HepG2 (cell line): ENCODE results near the gene RBM19. TPM values are rescaled to one million over a fixed set of nuclear protein-coding genes. Genes with fewer than 3 reads are reported as not detected.

Experiments
- ATAC-seq: fragments of 200-7000 bp; cut with Tn5 transposase; 3 replicates; pipeline ENCODE4 v1.9.1; 2020; ENCODE audit warnings: mild to moderate bottlenecking, moderate library complexity
- BruUV-seq: library from RNA; stranded (reverse); fragments of 400-500 nt; replicated peaks from 2 replicates; lab custom pipeline; 2021; lab: Mats Ljungman, UMichigan
- CTCF ChIA-PET: fragments of 300-600 bp; formaldehyde crosslinking; extraction: SDS; loops from one replicate; lab custom pipeline; 2021; ENCODE audit warnings: low total read pairs, inconsistent platforms, low intra/inter-chr PET ratio; lab: Yijun Ruan, JAX
- POLR2A ChIA-PET: fragments of 350-600 bp; sonication (Branson Sonifier 250); formaldehyde crosslinking; loops from one replicate; lab custom pipeline; 2020; ENCODE audit warnings: antibody characterized with exemption, inconsistent platforms; lab: Yijun Ruan, JAX
- DNase-seq: peaks from one replicate; pipeline ENCODE4 v3.0.0-alpha.2; 2015; ENCODE audit warnings: low spot score
- FAIRE-seq: peaks from 3 replicates; lab custom pipeline; 2011; peaks lifted over from hg19 to GRCh38; lab: Jason Lieb, UNC
- H2AFZ ChIP-seq: one replicate; pipeline ENCODE4 v1.6.1; 2011; ENCODE audit warnings: low read length, inconsistent platforms
- H3K27ac ChIP-seq: fragments of 300-600 bp; 3 replicates; pipeline ENCODE4 v1.8.0; 2011; ENCODE audit warnings: mixed run types, mild to moderate bottlenecking, mixed read lengths, low read length, inconsistent platforms; ENCODE audit not compliant: insufficient read depth; ENCODE audit errors: extremely low read length
- H3K27me3 ChIP-seq, 2 experiments: fragments of 200-600 bp in 1 of 2; 2 replicates in 1 of 2; 3 replicates in 1 of 2; pipeline versions ENCODE4 v1.6.0 to v1.8.0; 2011; ENCODE audit warnings: low read length in 2 of 2, mild to moderate bottlenecking in 2 of 2, moderate library complexity in 2 of 2, inconsistent platforms in 1 of 2; ENCODE audit not compliant: insufficient read depth in 2 of 2, control insufficient read depth in 1 of 2
- H3K36me3 ChIP-seq, 2 experiments: fragments of 200-600 bp in 1 of 2; replicated peaks in 1 of 2; 2 replicates in 1 of 2; 3 replicates in 1 of 2; pipeline versions ENCODE4 v1.5.1 to v1.8.0; 2011; ENCODE audit warnings: low read length in 2 of 2, inconsistent platforms in 1 of 2; ENCODE audit not compliant: insufficient read depth in 2 of 2, control insufficient read depth in 1 of 2
- H3K4me1 ChIP-seq: 2 replicates; pipeline ENCODE4 v1.5.1; 2012; ENCODE audit warnings: low read length, inconsistent platforms; ENCODE audit not compliant: insufficient read depth
- H3K4me2 ChIP-seq: 2 replicates; pipeline ENCODE4 v1.6.0; 2011; ENCODE audit warnings: low read depth, low read length, inconsistent platforms
- H3K4me3 ChIP-seq, 3 experiments: fragments of 200-600 bp in 1 of 3; sonication (generic), shearing (Covaris generic) in 1 of 3; replicated peaks in 1 of 3; 2 replicates each; pipeline ENCODE4 v1.5.1; 2011 to 2016; ENCODE audit warnings: low read length in 3 of 3, inconsistent platforms in 2 of 3, low read depth in 2 of 3, mild to moderate bottlenecking in 2 of 3, control low read depth in 1 of 3, mixed read lengths in 1 of 3; ENCODE audit not compliant: insufficient read depth in 1 of 3
- H3K79me2 ChIP-seq: one replicate; pipeline ENCODE4 v1.6.1; 2011; ENCODE audit warnings: low read length, inconsistent platforms; ENCODE audit not compliant: insufficient read depth
- H3K9ac ChIP-seq: 2 replicates; pipeline ENCODE4 v1.6.0; 2011; ENCODE audit warnings: mild to moderate bottlenecking, low read depth, low read length, inconsistent platforms; ENCODE audit not compliant: insufficient read depth
- H3K9me3 ChIP-seq: 2 replicates; pipeline ENCODE4 v1.5.1; 2012; ENCODE audit warnings: mild to moderate bottlenecking, low read length
- H4K20me1 ChIP-seq: 2 replicates; pipeline ENCODE4 v1.6.0; 2011; ENCODE audit warnings: inconsistent platforms, mild to moderate bottlenecking, low read length, moderate library complexity; ENCODE audit not compliant: insufficient read depth
- ASH2L ChIP-seq: fragments of 300-600, 200-600 bp; sonication (generic); IDR thresholded peaks from 2 replicates; pipeline ENCODE4 v1.7.0; 2017; ENCODE audit warnings: low read depth, mild to moderate bottlenecking, moderate library complexity, mixed read lengths, low read length; ENCODE audit not compliant: insufficient read length
- NR2F2 ChIP-seq: IDR thresholded peaks from 2 replicates; pipeline ENCODE4 v1.6.1; 2012; ENCODE audit warnings: low read depth, inconsistent platforms, borderline replicate concordance
- PTBP1 ChIP-seq: fragments of 200-400 bp; formaldehyde crosslinking; IDR thresholded peaks from 2 replicates; pipeline ENCODE4 v1.6.1; 2018; ENCODE audit warnings: low read length, low read depth; ENCODE audit not compliant: poor library complexity, severe bottlenecking
- SETDB1 ChIP-seq: sonication (generic); formaldehyde crosslinking; IDR thresholded peaks from 2 replicates; pipeline ENCODE4 v1.5.1; 2020; ENCODE audit warnings: missing genetic modification reagents, mild to moderate bottlenecking, borderline replicate concordance
- SP2 ChIP-seq: sonication (generic); formaldehyde crosslinking; IDR thresholded peaks from 2 replicates; pipeline ENCODE4 v1.5.1; 2020; ENCODE audit warnings: mild to moderate bottlenecking, missing genetic modification reagents
- whole genome bisulfite sequencing: methylation state at CpG from one replicate; pipeline ENCODE4 v1.1.6; 2017; ENCODE audit warnings: low lambda C conversion rate; 5-methylcytosine and 5-hydroxymethylcytosine counted together
- in situ Hi-C: cut with HindIII; loops from 2 replicates; pipeline ENCODE4 v1.10.0; 2017; ENCODE audit warnings: low pct_unique_long_range_greater_than_20kb; ENCODE audit not compliant: extremely low pct_ligation_motif_present
- intact Hi-C: fragments of 100-400 bp; cut with micrococcal nuclease; formaldehyde crosslinking; loops from one replicate; pipeline ENCODE4 v1.10.0; 2022; ENCODE audit not compliant: unreplicated experiment
- polyA plus RNA-seq, 8 experiments: library from polyadenylated mRNA; depleted of rRNA in 3 of 8; stranded (reverse) in 7 of 8; unstranded in 1 of 8; fragments of >200 nt; fragmentation: Illumina TruSeq in 4 of 8; extraction: Trizol in 4 of 8; gene quantifications; 2 replicates each; pipeline versions ENCODE4 v1.2.1 to v1.2.3, GENCODE V29; 2011 to 2016; ENCODE audit warnings: low read depth in 4 of 8, missing spikeins in 1 of 8, mixed read lengths in 1 of 8; ENCODE audit not compliant: insufficient read depth in 1 of 8
- total RNA-seq, 5 experiments: library from RNA; depleted of rRNA; stranded (reverse); fragments of >200 nt; fragmentation: Illumina TruSeq; extraction: Trizol; gene quantifications; 2 replicates each; pipeline ENCODE4 v1.2.3, GENCODE V29; 2016; ENCODE audit warnings: low read depth in 1 of 5
- TF ChIP-seq, protein P1 (sequence below): sonication (generic); formaldehyde crosslinking; IDR thresholded peaks from 2 replicates; pipeline ENCODE4 v1.4.0; 2020; ENCODE audit warnings: missing genetic modification reagents
- TF ChIP-seq, protein P2 (sequence below): sonication (generic); formaldehyde crosslinking; IDR thresholded peaks from 2 replicates; pipeline ENCODE4 v1.4.0; 2020; ENCODE audit warnings: mild to moderate bottlenecking, missing genetic modification reagents

Gene RBM19
- total and polyA plus RNA-seq, 2 of the 13 experiments (the other 11 are each of a cell fraction or from before 2014, with no cell fraction given): 19.3 to 32.2 TPM

DNA sequence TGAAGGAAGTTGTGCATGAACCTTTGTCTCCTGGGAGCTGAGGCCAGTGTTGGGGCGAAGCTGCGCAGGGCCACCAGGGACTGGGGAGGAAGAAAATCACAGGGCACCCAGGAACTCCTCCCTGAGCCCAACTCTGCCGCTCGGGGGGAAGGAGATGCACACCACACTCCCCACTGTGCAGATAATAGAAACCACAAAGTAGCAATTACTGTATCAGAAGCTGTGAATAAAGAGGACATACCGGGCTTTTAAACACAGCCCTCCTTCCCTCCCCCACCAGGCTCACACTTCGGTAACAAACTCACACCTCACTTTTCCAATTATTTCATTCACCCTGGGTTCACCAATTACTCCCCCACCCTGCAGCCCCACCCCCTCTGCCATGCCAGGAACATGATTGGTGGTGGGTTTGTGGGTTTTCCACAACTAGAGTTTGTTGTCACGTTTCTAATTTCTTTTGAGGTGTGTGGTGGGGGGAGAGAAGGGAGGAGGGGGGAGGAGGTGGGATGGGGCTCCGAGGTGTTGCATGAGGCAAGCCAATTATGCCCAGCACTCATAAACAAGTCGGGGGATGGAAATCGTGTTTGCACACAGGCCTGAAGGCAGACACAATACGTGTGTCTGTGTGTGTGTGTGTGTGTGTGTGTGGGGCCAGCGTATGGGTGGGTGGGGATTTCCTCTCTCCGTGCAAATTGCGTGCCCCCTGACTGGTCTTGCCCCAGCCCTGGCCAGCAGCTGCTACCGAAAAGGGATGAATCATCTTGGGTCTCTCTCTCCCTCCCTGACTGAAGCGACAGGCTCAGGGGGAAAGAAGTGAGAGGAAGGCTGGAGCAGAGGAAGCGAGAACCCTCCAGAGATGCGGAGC lies 103.3 kb downstream of the RBM19 start (continued):
- TF ChIP-seq, protein P1, sequence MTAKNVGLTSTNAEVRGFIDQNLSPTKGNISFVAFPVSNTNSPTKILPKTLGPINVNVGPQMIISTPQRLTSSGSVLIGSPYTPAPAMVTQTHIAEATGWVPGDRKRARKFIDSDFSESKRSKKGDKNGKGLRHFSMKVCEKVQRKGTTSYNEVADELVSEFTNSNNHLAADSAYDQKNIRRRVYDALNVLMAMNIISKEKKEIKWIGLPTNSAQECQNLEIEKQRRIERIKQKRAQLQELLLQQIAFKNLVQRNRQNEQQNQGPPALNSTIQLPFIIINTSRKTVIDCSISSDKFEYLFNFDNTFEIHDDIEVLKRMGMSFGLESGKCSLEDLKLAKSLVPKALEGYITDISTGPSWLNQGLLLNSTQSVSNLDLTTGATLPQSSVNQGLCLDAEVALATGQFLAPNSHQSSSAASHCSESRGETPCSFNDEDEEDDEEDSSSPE (CRISPR knock-in tag): no peak
- no peak for TF ChIP-seq PTBP1
- TF ChIP-seq SP2 (CRISPR knock-in tag): no peak
- TF ChIP-seq, all 625 proteins: peak for 0

DNA sequence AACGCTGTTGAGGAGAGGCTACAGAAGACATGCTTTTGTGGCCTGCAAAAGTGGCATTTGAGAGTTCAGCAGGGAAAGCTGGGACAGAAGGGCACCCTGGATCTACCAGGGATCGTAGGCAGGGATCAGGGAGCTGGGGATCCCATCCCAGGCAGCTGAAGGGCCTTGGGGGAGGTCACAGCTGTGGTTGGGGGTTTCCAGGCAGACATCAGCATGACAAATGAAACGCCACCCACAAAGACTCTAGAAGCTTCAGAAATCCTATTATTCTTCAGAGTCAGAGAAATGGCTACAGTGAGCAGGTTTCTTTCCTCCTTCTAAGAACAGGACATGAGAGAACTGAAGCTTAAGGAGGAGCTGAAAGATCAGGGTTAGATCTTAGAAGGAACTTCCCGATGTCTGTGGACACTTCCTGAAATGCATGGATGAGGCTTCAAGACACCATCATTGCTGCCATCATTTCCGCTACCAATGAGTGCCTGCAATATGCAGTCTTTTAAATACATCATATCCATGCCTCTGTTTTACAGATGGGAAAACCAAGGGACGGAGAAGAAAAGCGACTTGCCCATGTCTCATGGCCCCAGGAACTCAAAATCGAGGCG lies 104.3 kb downstream of the RBM19 start:
- H3K36me3 ChIP-seq: peaks cover 17 to 48% of the 10 kb centered on the region in 2 experiments; a peak in 4 of 5 replicates
- no peak overlapping the region for H3K4me3 ChIP-seq
- BruUV-seq: no TSS peak
- FAIRE-seq: no peak
- in situ Hi-C loops: no loop called here
- no peak overlapping the region for H2AFZ ChIP-seq
- no peaks in the 10 kb centered on the region for H3K27me3 ChIP-seq
- H3K9ac ChIP-seq: no peak overlapping the region
- no peak overlapping the region for H3K27ac ChIP-seq
- no peaks in the 10 kb centered on the region for H3K4me1 ChIP-seq
- no peaks in the 10 kb centered on the region for H3K9me3 ChIP-seq
- H4K20me1 ChIP-seq: no peaks in the 10 kb centered on the region
- TF ChIP-seq SETDB1 (CRISPR knock-in tag) (no peak), NR2F2 (no peak), ASH2L (no peak)
- TF ChIP-seq, protein P2, sequence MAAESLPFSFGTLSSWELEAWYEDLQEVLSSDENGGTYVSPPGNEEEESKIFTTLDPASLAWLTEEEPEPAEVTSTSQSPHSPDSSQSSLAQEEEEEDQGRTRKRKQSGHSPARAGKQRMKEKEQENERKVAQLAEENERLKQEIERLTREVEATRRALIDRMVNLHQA (CRISPR knock-in tag): no peak
- TF ChIP-seq, all 625 proteins: peak for 0
- H3K79me2 ChIP-seq: no peaks in the 10 kb centered on the region
- intact Hi-C loops: no loop called here
- no peak overlapping the region for H3K4me2 ChIP-seq
- ATAC-seq: no peak
- POLR2A ChIA-PET: no interaction called here
- CTCF ChIA-PET: no interaction called here
- 91% methylated on average over 9 of the region's 9 CpGs for WGBS
- DNase-seq: no peak
